PC-3 (cell line): ENCODE measurements around the gene GCNT3. TPM values are rescaled to one million over a fixed set of nuclear protein-coding genes. Genes with fewer than 3 reads are reported as not detected.

Experiments used
- ATAC-seq: fragments of 200-7000 bp; cut with Tn5 transposase; 2 replicates; pipeline ENCODE4 v1.9.1; 2020; ENCODE audit warnings: mild to moderate bottlenecking, moderate library complexity
- BruUV-seq: library from RNA; stranded (reverse); fragments of 400-500 nt; replicated peaks from 2 replicates; lab custom pipeline; 2021; lab: Mats Ljungman, UMichigan
- CTCF ChIA-PET: fragments of 300-600 bp; sonication (Branson Sonifier 250); formaldehyde crosslinking; loops from one replicate; lab custom pipeline; 2022; ENCODE audit warnings: antibody characterized with exemption; lab: Charles Lee
- POLR2A ChIA-PET: fragments of 300-600 bp; sonication (Branson Sonifier 250); formaldehyde crosslinking; loops from one replicate; lab custom pipeline; 2022; ENCODE audit warnings: antibody characterized with exemption; ENCODE audit not compliant: unreplicated experiment; lab: Charles Lee
- DNase-seq: peaks from one replicate; pipeline ENCODE4 v3.0.0-alpha.2; 2015
- H2AFZ ChIP-seq: fragments of 300-600 bp; sonication (generic); 2 replicates; pipeline ENCODE4 v1.6.0; 2016; ENCODE audit warnings: antibody characterized with exemption, low read length
- H3F3A ChIP-seq: fragments of 300-600 bp; sonication (generic); one replicate; pipeline ENCODE4 v1.6.0; 2017; ENCODE audit warnings: antibody characterized with exemption, low read length, control low read depth, mild to moderate bottlenecking; ENCODE audit not compliant: unreplicated experiment
- H3K27ac ChIP-seq: fragments of 300-600 bp; sonication (generic); 2 replicates; pipeline ENCODE4 v1.5.1; 2016; ENCODE audit warnings: mild to moderate bottlenecking, low read length
- H3K27me3 ChIP-seq: fragments of 300-600 bp; sonication (generic); 2 replicates; pipeline ENCODE4 v1.6.1; 2016; ENCODE audit warnings: low read length, mixed read lengths
- H3K36me3 ChIP-seq: fragments of 300-600 bp; sonication (generic); 2 replicates; pipeline ENCODE4 v1.6.1; 2016; ENCODE audit warnings: low read depth, mixed run types, low read length, mixed read lengths
- H3K4me1 ChIP-seq: fragments of 300-600 bp; sonication (generic); 2 replicates; pipeline ENCODE4 v1.5.1; 2016; ENCODE audit warnings: low read length; ENCODE audit not compliant: insufficient read depth
- H3K4me2 ChIP-seq: fragments of 300-600 bp; sonication (generic); 2 replicates; pipeline ENCODE4 v1.6.0; 2016; ENCODE audit warnings: low read length
- H3K4me3 ChIP-seq: fragments of 300-600 bp; sonication (generic); 2 replicates; pipeline ENCODE4 v1.5.1; 2016; ENCODE audit warnings: mild to moderate bottlenecking, low read length, mixed read lengths
- H3K79me2 ChIP-seq: fragments of 300-600 bp; sonication (generic); 2 replicates; pipeline ENCODE4 v1.6.1; 2017; ENCODE audit warnings: low read length, mixed read lengths
- H3K9ac ChIP-seq: fragments of 300-600 bp; sonication (generic); 2 replicates; pipeline ENCODE4 v1.6.0; 2016; ENCODE audit warnings: mild to moderate bottlenecking, low read length
- H3K9me2 ChIP-seq: fragments of 300-600 bp; sonication (generic); replicated peaks from 2 replicates; pipeline ENCODE4 v1.6.1; 2016; ENCODE audit warnings: mixed run types, low read length, mixed read lengths
- H3K9me3 ChIP-seq: fragments of 300-600 bp; sonication (generic); 2 replicates; pipeline ENCODE4 v1.6.1; 2016; ENCODE audit warnings: low read length, mixed read lengths
- H4K20me1 ChIP-seq: fragments of 300-600 bp; sonication (generic); 2 replicates; pipeline ENCODE4 v1.6.1; 2016; ENCODE audit warnings: low read length, mixed read lengths
- CTCF ChIP-seq: fragments of 300-600 bp; sonication (generic); conservative IDR thresholded peaks from 2 replicates; pipeline ENCODE4 v1.5.1; 2017; ENCODE audit warnings: antibody characterized with exemption, low read depth, mild to moderate bottlenecking, low read length
- EZH2 ChIP-seq: fragments of 300-600 bp; sonication (generic); IDR thresholded peaks from one replicate; pipeline ENCODE4 v1.6.1; 2017; ENCODE audit warnings: antibody characterized with exemption, mild to moderate bottlenecking, low read length; ENCODE audit not compliant: unreplicated experiment
- EZH2phosphoT487 ChIP-seq: fragments of 300-600 bp; sonication (generic); IDR thresholded peaks from 2 replicates; pipeline ENCODE4 v1.6.1; 2018; ENCODE audit warnings: mild to moderate bottlenecking, antibody characterized with exemption, low read length, borderline replicate concordance
- intact Hi-C: fragments of 100-400 bp; cut with micrococcal nuclease; formaldehyde crosslinking; loops from 2 replicates; pipeline ENCODE4 v1.9.0; 2023
- total RNA-seq: library from RNA; depleted of rRNA; stranded (reverse); fragments of >200 nt; gene quantifications from 2 replicates; pipeline ENCODE4 v1.2.3, GENCODE V29; 2014

GCNT3 gene
- total RNA-seq, 1 experiment from 2014 or later = 0.18 TPM

- H3K27me3 ChIP-seq = no peaks in the 10 kb centered on the region
- no peak overlapping the region for H3K4me3 ChIP-seq
- ChIA-PET CTCF (no interaction called here), POLR2A (no interaction called here)
- no peaks in the 10 kb centered on the region for H3F3A ChIP-seq
- no peaks in the 10 kb centered on the region for H3K9me2 ChIP-seq
- H3K9ac ChIP-seq = peak overlapping the region; percentile 34; the same call in 1 of the 2 replicates
- no peaks in the 10 kb centered on the region for H3K79me2 ChIP-seq
- no TSS peak for BruUV-seq
- no peaks in the 10 kb centered on the region for H3K36me3 ChIP-seq
- no peak overlapping the region for H2AFZ ChIP-seq
- DNase-seq (peak; percentile 73), ATAC-seq (no peak; the same call in 1 of the 2 replicates)
- H3K27ac ChIP-seq = peak overlapping the region; percentile 77
- H3K4me1 ChIP-seq = peaks cover 20% of the 10 kb centered on the region
- H3K4me2 ChIP-seq = peak overlapping the region; percentile 31; the same call in 1 of the 2 replicates
- TF ChIP-seq CTCF = no peak
- TF ChIP-seq EZH2 = no peak
- no peak for TF ChIP-seq EZH2phosphoT487
- H3K9me3 ChIP-seq = peaks cover 4% of the 10 kb centered on the region; the same call in 1 of the 2 replicates
- no peaks in the 10 kb centered on the region for H4K20me1 ChIP-seq
- intact Hi-C loops = no loop called here
These were observed 41.3 kb upstream of the GCNT3 start for GRCh38 chr15:59570315-59570714.

GRCh38 chr15:59571606-59572005, 40.0 kb upstream of the GCNT3 start:
- Histone ChIP-seq H3K36me3 (no peaks in the 10 kb centered on the region), H3K27ac (no peak overlapping the region), H3F3A (no peaks in the 10 kb centered on the region), H3K4me3 (no peak overlapping the region), H4K20me1 (no peaks in the 10 kb centered on the region), H3K9ac (no peak overlapping the region), H3K9me2 (no peaks in the 10 kb centered on the region), H3K9me3 (no peaks in the 10 kb centered on the region), H2AFZ (no peak overlapping the region), H3K79me2 (no peaks in the 10 kb centered on the region), H3K27me3 (no peaks in the 10 kb centered on the region), H3K4me2 (no peak overlapping the region), H3K4me1 (peaks cover 18% of the 10 kb centered on the region)
- TF ChIP-seq CTCF (no peak), EZH2 (no peak), EZH2phosphoT487 (no peak)
- DNase-seq = no peak
- intact Hi-C loops = no loop called here
- no peak for ATAC-seq
- POLR2A ChIA-PET = no interaction called here
- no TSS peak for BruUV-seq
- CTCF ChIA-PET = no interaction called here

GRCh38 chr15:59583088-59583487, 28.5 kb upstream of the GCNT3 start:
- Histone ChIP-seq H3K9me2 (no peaks in the 10 kb centered on the region), H3K27ac (no peak overlapping the region), H3K27me3 (no peaks in the 10 kb centered on the region), H4K20me1 (peaks cover 3% of the 10 kb centered on the region; the same call in 1 of the 2 replicates), H2AFZ (no peak overlapping the region), H3K4me3 (no peak overlapping the region), H3K4me2 (no peak overlapping the region), H3K4me1 (peaks cover 8% of the 10 kb centered on the region), H3K9ac (no peak overlapping the region), H3F3A (no peaks in the 10 kb centered on the region), H3K36me3 (no peaks in the 10 kb centered on the region), H3K9me3 (no peaks in the 10 kb centered on the region), H3K79me2 (no peaks in the 10 kb centered on the region)
- CTCF ChIA-PET = no interaction called here
- no TSS peak for BruUV-seq
- TF ChIP-seq CTCF (no peak), EZH2phosphoT487 (no peak), EZH2 (no peak)
- POLR2A ChIA-PET = no interaction called here
- intact Hi-C loops = no loop called here
- DNase-seq = no peak
- ATAC-seq = no peak
